ENCODE results near the gene MARCHF3.
"Not testable (repeated sequence)": the region's sequence is repeated elsewhere in the genome, so short reads cannot be mapped to it uniquely, and the experiment has no call there.

GRCh38 chr5:126942908-126943307 lies 87.5 kb downstream of the MARCHF3 start:
- TF ChIP-seq CTCF (IDR thresholded peaks at IDR 0.05; ENCODE audit: insufficient read depth, low read depth, low read length); EZH2 (IDR thresholded peaks at IDR 0.05; ENCODE audit: insufficient read depth, low read length): not testable (repeated sequence)
